Activated naive CD8-positive, alpha-beta T cell (primary cell): ENCODE results near the gene FBXO38.

Experiments used
- H3K27ac Mint-ChIP-seq: one replicate; pipeline ENCODE4 v1.8.0; 2021; ENCODE audit warnings: mixed read lengths
- H3K27me3 Mint-ChIP-seq: one replicate; pipeline ENCODE4 v1.8.0; 2021; ENCODE audit warnings: mixed read lengths
- H3K36me3 Mint-ChIP-seq: one replicate; pipeline ENCODE4 v1.8.0; 2021; ENCODE audit warnings: mixed read lengths
- H3K4me1 Mint-ChIP-seq: one replicate; pipeline ENCODE4 v1.8.0; 2021; ENCODE audit warnings: low read depth, mixed read lengths
- H3K4me3 Mint-ChIP-seq: one replicate; pipeline ENCODE4 v1.8.0; 2021; ENCODE audit warnings: mild to moderate bottlenecking, mixed read lengths
- H3K9me3 Mint-ChIP-seq: one replicate; pipeline ENCODE4 v1.8.0; 2021; ENCODE audit warnings: low read depth, mixed read lengths

FBXO38 gene

DNA sequence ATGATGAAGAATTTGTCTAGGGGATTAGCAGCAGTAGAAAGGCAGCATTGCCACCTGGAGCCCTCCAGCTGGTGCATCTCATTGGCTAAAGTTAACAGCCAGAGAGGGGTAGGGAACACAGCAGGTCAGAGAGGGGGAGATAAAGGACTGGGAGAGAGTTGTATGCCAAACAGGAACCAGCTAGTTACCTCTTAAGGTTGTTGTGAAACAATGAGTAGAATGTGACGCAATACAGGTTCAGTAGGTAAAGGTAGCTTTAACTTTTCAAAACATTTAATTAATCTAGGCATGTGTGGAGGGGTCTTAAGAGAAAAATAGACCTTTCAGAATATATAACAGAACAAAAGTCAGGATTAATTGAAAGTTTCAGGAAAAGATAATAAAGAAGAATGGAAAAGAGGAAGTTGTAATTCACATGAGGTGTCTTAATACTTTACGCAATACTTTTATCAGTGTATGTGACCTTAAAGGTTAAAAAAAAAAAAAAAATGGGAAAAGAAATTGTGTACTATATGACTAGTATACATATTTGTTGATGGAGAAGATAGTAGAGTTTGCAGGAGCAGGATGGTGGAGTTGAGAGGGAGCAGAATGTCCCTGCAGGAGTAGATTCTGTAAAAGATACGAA is 14.3 kb downstream of the FBXO38 start:
- H3K27ac Mint-ChIP-seq: peak overlapping the region; percentile 22
- peaks cover 11% of the 10 kb centered on the region for H3K36me3 Mint-ChIP-seq
- H3K4me3 Mint-ChIP-seq: no peak overlapping the region

DNA sequence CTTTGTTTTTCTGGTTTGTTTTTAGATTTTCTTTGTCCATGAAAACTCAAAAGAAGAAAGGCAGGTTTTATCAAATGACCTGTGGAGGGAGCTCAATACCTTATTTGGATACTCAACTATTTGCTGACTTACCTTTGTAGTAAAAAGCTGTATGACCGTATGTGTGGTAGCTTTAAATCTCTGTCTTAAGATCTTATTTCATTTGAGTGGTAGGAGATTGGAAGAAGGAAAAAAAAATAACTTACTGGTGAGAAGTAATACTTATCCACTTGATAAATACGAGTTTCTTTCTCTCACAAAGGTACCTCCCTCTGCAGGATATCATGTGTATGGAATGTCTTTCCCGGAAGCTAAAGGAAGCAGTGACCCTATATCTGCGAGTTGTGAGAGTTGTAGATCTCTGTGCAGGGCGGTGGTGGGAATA is 15.0 kb downstream of the FBXO38 start:
- Mint-ChIP-seq H3K4me1 (peaks cover 55% of the 10 kb centered on the region), H3K4me3 (no peak overlapping the region), H3K27ac (peak overlapping the region; percentile 69), H3K36me3 (peaks cover 11% of the 10 kb centered on the region), H3K27me3 (no peaks in the 10 kb centered on the region), H3K9me3 (no peaks in the 10 kb centered on the region)

More for the DNA sequence above, 14.3 kb downstream of the FBXO38 start:
- peaks cover 57% of the 10 kb centered on the region for H3K4me1 Mint-ChIP-seq
- no peaks in the 10 kb centered on the region for H3K9me3 Mint-ChIP-seq
- H3K27me3 Mint-ChIP-seq: no peaks in the 10 kb centered on the region

DNA sequence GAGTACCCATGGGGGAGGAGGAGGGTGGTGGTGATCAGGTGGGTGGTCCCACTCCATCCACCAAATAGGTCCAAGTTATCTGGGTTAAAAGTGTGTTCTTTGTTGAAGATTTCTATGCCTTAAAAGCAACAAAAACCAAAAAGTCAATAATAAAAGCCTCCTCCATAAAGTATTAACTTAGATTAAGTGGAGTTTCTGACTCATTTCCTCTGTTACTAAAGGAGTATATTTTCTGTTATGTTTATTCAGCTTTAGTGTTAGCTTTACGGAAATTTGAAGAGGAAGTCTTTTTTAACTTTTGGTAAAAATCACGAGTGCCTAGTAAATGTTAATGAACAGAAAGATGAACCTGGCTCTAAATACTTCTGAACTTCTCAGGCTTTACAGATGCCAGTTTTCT is 17.8 kb downstream of the FBXO38 start:
- Mint-ChIP-seq H3K27me3 (no peaks in the 10 kb centered on the region), H3K36me3 (peaks cover 15% of the 10 kb centered on the region), H3K4me3 (peak overlapping the region; percentile 30), H3K27ac (peak overlapping the region; percentile 82), H3K4me1 (peaks cover 44% of the 10 kb centered on the region), H3K9me3 (no peaks in the 10 kb centered on the region)

DNA sequence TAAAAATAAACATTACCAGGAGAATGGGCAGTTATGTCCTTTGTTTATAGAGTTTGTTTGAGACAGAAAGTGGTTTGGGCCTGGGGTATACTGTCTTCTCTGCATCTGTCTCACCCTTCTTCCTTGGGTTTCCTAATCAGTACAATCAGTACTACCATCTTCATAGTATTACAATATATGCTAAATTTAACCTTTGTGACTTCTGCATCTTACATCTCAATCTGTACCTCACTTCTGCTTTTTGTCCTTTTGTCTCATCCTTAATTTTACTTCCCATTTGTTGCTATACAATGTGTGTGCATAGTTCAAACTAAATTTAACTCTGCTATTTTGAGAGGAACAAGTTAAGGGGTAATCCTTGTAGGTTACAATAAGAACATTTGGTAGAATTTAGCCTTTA is 19.6 kb downstream of the FBXO38 start:
- Mint-ChIP-seq H3K4me3 (no peak overlapping the region), H3K27ac (peak overlapping the region; percentile 4), H3K36me3 (peaks cover 19% of the 10 kb centered on the region), H3K27me3 (no peaks in the 10 kb centered on the region), H3K4me1 (peaks cover 40% of the 10 kb centered on the region), H3K9me3 (no peaks in the 10 kb centered on the region)

DNA sequence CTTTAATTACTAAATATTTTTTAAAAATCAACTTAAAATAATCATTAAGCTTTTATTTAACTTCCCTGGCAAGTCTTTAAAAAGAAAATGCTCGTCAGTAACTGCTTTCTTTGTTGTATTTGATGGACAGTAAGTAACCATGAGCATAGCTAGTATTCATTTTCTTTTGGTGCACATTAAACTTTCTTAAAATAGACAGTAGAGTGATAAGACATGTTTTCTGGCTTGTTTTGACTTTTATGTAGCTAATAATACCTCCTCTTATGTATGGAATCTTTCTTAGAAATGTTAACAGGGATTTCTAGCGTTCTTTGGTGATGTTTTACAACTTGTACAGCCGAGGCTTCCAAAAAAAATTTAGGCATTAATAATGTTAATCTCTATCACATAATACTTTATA is 22.6 kb downstream of the FBXO38 start:
- Mint-ChIP-seq H3K27ac (no peak overlapping the region), H3K27me3 (no peaks in the 10 kb centered on the region), H3K4me3 (no peak overlapping the region), H3K4me1 (peaks cover 22% of the 10 kb centered on the region), H3K9me3 (no peaks in the 10 kb centered on the region), H3K36me3 (peaks cover 24% of the 10 kb centered on the region)

DNA sequence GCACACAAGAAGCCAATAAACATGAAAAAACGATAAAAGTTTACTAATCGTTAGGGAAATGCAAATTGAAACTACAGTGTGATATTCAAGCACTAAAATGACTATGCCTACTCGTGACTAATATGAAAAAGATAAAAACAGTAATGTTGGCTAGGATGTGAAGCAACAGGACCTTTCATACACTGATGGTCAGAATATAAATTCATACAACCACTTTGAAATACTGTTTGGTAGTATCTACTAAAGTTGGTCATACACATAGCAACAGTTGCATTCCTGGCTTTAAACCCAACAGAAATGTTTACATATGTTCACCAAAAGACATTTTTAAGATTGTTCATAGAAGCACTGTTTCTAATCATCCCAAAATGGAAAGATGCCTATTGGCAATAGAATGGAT is 24.3 kb downstream of the FBXO38 start:
- Mint-ChIP-seq H3K27ac (peak overlapping the region; percentile 34), H3K27me3 (no peaks in the 10 kb centered on the region), H3K36me3 (peaks cover 27% of the 10 kb centered on the region), H3K4me1 (peaks cover 10% of the 10 kb centered on the region), H3K4me3 (no peak overlapping the region), H3K9me3 (no peaks in the 10 kb centered on the region)

DNA sequence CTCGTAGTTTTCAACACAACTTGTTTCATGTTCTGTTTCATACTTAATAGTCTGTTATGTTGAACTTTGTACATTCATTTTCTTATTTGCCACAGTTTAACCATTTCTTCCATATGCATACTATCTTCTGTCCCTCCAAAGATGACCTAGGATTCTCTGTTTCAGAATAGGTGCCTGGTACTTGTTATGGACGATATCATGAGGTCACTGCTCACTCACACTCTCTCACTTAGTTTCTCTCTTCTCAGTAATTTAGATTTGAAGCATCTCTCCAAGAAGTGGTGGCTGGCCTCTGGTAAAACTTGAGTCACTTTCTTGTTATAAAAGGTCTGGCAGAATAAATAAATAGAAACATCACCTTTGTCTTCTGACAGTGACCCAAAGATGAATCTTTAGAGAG is 28.4 kb downstream of the FBXO38 start:
- Mint-ChIP-seq H3K4me1 (peaks cover 5% of the 10 kb centered on the region), H3K27ac (peak overlapping the region; percentile 11), H3K36me3 (peaks cover 24% of the 10 kb centered on the region), H3K27me3 (no peaks in the 10 kb centered on the region), H3K4me3 (no peak overlapping the region), H3K9me3 (no peaks in the 10 kb centered on the region)

DNA sequence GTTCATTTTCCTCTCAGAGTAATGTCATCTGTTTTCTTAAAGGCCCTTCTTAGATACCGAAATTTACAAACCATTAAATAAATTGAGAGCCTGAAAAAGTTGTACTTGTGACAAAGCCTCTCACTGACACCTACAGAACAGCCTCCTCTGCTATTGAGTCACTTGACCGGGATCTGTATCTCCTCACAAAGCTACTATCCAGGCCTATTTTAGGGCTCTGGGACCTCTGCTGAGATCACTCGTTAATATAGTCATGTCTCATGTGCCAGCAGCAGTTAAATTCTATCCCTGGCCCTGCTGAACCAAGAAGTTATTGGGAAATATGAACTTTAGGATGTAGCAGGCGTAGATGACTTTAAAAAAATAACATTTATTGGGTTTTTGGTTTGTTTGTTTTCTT is 31.1 kb downstream of the FBXO38 start:
- no peak overlapping the region for H3K4me3 Mint-ChIP-seq
- peaks cover 2% of the 10 kb centered on the region for H3K4me1 Mint-ChIP-seq
- peak overlapping the region; percentile 50 for H3K27ac Mint-ChIP-seq
- H3K9me3 Mint-ChIP-seq: no peaks in the 10 kb centered on the region
- no peaks in the 10 kb centered on the region for H3K27me3 Mint-ChIP-seq
- H3K36me3 Mint-ChIP-seq: peaks cover 25% of the 10 kb centered on the region

DNA sequence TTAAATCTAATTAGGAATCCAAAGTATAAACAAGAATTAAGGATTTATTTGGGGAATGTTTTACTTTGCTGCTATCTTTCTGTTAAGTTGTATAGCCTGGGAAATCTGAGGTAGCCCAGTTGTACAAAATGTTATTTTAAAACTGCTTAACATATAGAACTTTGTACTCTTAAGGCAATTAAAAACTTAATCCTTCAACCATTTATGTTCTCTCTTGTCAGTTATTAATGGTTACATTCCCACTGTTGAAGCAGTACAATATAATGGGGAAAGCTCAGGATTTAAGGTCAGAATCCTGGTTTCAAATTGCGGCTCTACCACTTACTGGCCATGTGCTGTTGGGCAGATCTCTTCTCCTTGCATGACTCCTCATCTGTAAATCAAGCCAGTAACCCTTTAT is 32.7 kb downstream of the FBXO38 start:
- H3K4me3 Mint-ChIP-seq: no peak overlapping the region
- H3K27me3 Mint-ChIP-seq: no peaks in the 10 kb centered on the region
- H3K9me3 Mint-ChIP-seq: no peaks in the 10 kb centered on the region
- H3K36me3 Mint-ChIP-seq: peaks cover 18% of the 10 kb centered on the region
- no peaks in the 10 kb centered on the region for H3K4me1 Mint-ChIP-seq
- H3K27ac Mint-ChIP-seq: no peak overlapping the region

DNA sequence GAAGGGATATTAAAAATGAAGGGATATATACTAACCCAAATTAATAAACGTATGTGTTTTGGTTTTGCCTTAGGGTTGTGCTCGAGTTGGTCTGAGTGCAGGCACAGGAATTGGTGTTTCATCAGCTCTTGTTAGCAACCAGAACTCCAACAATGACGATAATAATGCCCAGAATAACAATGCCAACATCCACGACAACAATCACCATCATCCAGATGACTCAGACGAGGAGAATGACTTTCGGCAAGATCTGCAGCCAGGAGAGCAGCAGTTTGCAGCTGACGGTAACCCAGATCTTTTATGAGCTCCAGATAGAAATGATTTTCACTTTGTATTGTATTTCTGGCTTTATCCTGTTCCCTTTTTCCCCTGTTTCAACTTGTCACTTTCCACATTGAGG is 33.2 kb downstream of the FBXO38 start:
- H3K27ac Mint-ChIP-seq: peak overlapping the region; percentile 64
- no peak overlapping the region for H3K4me3 Mint-ChIP-seq
- H3K9me3 Mint-ChIP-seq: no peaks in the 10 kb centered on the region
- no peaks in the 10 kb centered on the region for H3K27me3 Mint-ChIP-seq
- H3K36me3 Mint-ChIP-seq: peaks cover 18% of the 10 kb centered on the region
- no peaks in the 10 kb centered on the region for H3K4me1 Mint-ChIP-seq

DNA sequence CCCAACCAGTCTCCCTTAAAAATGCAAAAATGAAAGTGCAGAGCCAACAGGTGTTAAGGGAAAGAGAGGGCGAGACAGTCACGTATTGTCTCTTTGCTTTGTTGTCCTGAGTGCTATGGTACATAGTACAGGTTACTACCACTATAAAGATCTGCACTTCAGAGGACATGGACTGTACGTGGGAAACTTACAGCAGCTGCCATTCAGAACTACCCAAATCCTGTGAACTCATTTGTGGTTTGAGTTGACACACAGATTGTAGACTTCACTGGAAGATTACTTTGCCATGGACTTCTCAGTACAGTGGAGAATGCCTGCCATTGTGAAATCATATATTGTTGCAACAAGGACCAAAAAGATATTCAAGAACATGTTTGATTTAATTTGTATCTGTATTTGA is 34.8 kb downstream of the FBXO38 start:
- Mint-ChIP-seq H3K9me3 (no peaks in the 10 kb centered on the region), H3K4me1 (no peaks in the 10 kb centered on the region), H3K4me3 (no peak overlapping the region), H3K27ac (peak overlapping the region; percentile 19), H3K36me3 (peaks cover 11% of the 10 kb centered on the region), H3K27me3 (no peaks in the 10 kb centered on the region)

DNA sequence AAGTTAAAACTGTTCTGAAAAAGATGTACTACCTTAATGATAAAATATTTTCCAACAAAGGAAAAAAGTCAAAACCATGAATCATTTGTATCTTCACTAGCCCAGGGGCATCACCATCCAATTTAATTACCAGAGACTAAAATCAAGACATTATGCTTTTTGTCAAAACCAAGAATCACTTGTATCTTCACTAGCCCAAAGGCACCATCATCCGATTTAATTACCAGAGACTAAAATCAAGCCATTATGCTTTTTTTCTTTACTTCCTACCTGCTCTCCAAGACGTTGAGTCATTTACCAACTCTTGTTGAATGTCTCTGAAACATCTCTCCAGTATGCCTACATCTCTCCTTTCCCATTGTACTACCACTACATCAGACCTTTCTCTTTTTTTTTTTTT is 37.9 kb downstream of the FBXO38 start:
- Mint-ChIP-seq H3K4me1 (peaks cover 2% of the 10 kb centered on the region), H3K4me3 (no peak overlapping the region), H3K27ac (peak overlapping the region; percentile 4), H3K36me3 (peaks cover 17% of the 10 kb centered on the region), H3K9me3 (no peaks in the 10 kb centered on the region), H3K27me3 (no peaks in the 10 kb centered on the region)

DNA sequence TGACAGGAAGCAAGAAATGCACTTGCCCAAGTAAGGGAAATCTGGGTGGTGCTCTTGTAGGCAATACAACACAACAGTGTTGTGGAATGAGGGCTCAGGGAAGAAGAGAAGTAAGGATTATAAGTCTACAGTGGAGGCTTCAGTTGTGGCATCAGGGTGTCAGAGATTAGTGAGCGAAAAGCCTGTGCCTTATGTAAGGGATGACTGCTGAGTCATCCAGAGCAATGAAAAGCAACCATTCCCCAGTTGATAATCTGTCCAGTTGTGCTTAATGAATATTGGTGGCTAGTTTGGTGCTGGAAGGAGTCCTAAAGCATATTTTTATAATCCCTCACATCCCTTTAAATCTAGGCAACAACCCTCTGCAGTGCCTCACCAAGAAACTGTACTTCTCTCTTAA is 42.0 kb downstream of the FBXO38 start:
- Mint-ChIP-seq H3K36me3 (peaks cover 10% of the 10 kb centered on the region), H3K27ac (peak overlapping the region; percentile 78), H3K4me1 (peaks cover 11% of the 10 kb centered on the region)

DNA sequence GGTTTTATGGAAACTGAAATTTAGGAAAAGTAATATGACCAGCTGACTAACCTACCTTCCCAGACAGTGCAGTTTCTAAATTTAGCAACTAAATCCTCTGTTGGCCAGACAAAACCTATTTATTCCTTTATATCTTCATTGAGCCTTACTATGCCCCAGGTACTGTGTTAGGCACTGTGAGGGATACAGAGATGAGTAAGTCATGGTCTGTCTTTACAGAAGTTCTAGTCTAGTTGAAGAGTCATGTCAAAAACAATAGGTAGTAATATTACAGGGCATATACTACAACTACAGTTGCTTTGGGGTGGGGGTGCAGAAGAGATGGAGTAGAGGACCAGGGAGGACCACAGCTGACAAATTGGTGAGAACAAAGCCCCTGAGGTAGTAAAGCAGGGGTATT is 42.8 kb downstream of the FBXO38 start:
- peaks cover 10% of the 10 kb centered on the region for H3K36me3 Mint-ChIP-seq
- H3K4me1 Mint-ChIP-seq: peaks cover 11% of the 10 kb centered on the region
- H3K27me3 Mint-ChIP-seq: no peaks in the 10 kb centered on the region
- H3K9me3 Mint-ChIP-seq: no peaks in the 10 kb centered on the region
- peak overlapping the region; percentile 22 for H3K27ac Mint-ChIP-seq
- H3K4me3 Mint-ChIP-seq: no peak overlapping the region

More for the DNA sequence above, 42.0 kb downstream of the FBXO38 start:
- Mint-ChIP-seq H3K27me3 (no peaks in the 10 kb centered on the region), H3K9me3 (no peaks in the 10 kb centered on the region), H3K4me3 (no peak overlapping the region)

DNA sequence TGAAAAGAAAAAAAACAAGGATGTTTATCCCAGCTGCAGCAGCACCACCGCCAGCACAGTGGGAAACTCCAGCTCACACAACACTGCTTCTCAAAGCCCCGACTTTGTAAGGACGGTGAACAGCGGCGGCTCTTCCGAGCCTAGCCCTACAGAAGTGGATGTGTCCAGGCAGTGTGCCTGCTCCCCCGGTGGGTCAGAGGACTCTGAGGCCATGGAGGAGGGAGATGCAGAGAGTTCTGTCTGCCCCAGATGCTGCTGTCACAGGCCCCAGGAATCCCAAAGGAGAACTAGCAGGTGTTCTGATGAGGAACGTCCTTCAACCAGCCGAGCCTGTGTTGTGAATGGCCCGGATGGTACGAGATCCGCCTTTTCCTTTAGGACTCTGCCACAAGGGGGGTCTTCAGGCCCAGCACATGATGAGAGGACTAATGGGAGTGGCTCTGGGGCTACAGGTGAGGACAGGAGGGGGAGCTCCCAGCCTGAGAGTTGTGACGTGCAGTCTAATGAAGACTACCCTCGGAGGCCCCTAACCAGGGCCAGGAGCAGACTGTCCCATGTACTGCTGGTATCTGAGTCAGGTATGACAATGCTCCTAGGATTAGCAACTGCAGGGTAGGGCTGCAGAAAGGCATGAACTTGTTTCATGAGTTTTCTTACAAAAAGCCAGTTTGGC is 43.7 kb downstream of the FBXO38 start:
- H3K4me1 Mint-ChIP-seq: peaks cover 11% of the 10 kb centered on the region
- peak overlapping the region; percentile 64 for H3K27ac Mint-ChIP-seq
- H3K9me3 Mint-ChIP-seq: no peaks in the 10 kb centered on the region
- peaks cover 10% of the 10 kb centered on the region for H3K36me3 Mint-ChIP-seq
- H3K4me3 Mint-ChIP-seq: no peak overlapping the region
- H3K27me3 Mint-ChIP-seq: no peaks in the 10 kb centered on the region

DNA sequence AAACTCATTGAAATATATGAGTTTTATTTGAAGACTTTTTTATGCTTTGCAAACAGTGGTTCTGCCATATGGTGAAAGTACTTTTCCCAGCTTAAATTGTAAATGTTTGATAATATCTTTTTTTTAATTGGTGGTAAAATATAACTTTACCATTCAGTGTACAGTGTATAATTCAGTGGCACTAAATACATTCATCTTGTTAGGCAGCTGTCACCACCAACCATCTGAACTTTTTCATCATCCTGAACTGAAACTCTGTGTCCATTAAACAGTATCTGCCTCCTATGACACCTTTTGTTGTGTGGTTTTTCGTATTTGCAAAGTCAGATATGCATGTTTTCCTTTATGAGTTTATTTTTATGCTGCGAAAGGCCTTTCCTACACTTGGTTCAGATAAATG is 45.1 kb downstream of the FBXO38 start:
- Mint-ChIP-seq H3K27me3 (no peaks in the 10 kb centered on the region), H3K27ac (peak overlapping the region; percentile 8), H3K4me3 (no peak overlapping the region), H3K9me3 (no peaks in the 10 kb centered on the region), H3K4me1 (peaks cover 11% of the 10 kb centered on the region), H3K36me3 (peaks cover 8% of the 10 kb centered on the region)
